GM18505 (cell line): ENCODE measurements around the gene MSL3B.
A peak's percentile ranks its signal among the peaks of the same experiment; 100 is the strongest.

Experiments
- ATAC-seq: cut with Tn5 transposase; IDR thresholded peaks from one replicate; pipeline ENCODE4 v1.9.1; 2021; ENCODE audit not compliant: unreplicated experiment
- POLR2A ChIP-seq: IDR thresholded peaks from 4 replicates; pipeline ENCODE4 v1.6.1; 2011; ENCODE audit warnings: borderline replicate concordance; ENCODE audit not compliant: insufficient read depth, insufficient read length; ENCODE audit errors: extremely low read depth

MSL3B gene

GRCh38 chr2:233865838-233866237 lies 2.3 kb downstream of the MSL3B start:
- no peak for TF ChIP-seq POLR2A
- ATAC-seq: no peak

GRCh38 chr2:233862261-233862768 lies 5.9 kb downstream of the MSL3B start:
- ATAC-seq: no peak
- no peak for TF ChIP-seq POLR2A

GRCh38 chr2:233858331-233858730 lies 9.9 kb downstream of the MSL3B start:
- ATAC-seq: no peak
- TF ChIP-seq POLR2A: no peak

- TF ChIP-seq POLR2A: no peak
- ATAC-seq: no peak
Measured at GRCh38 chr2:233857511-233858141, 10.6 kb downstream of the MSL3B start.

- TF ChIP-seq POLR2A: no peak
- no peak for ATAC-seq
Measured at GRCh38 chr2:233856184-233856583, 12.0 kb downstream of the MSL3B start.

GRCh38 chr2:233855345-233855744 lies 12.8 kb downstream of the MSL3B start:
- no peak for TF ChIP-seq POLR2A
- ATAC-seq: no peak

GRCh38 chr2:233854241-233854981 lies 13.8 kb downstream of the MSL3B start, which contains the start of gene HJURP:
HJURP (minus strand) TSS chr2:233854535; CDS start chr2:233854500, 35 bp downstream.
- peak; percentile 95 for ATAC-seq
- peak; percentile 84 for TF ChIP-seq POLR2A

GRCh38 chr2:233853883-233854240 lies 14.3 kb downstream of the MSL3B start:
- peak; percentile 5 for ATAC-seq
- no peak for TF ChIP-seq POLR2A

GRCh38 chr2:233853353-233853752 lies 14.8 kb downstream of the MSL3B start:
- no peak for ATAC-seq

GRCh38 chr2:233852056-233852455 lies 16.1 kb downstream of the MSL3B start:
- no peak for TF ChIP-seq POLR2A
- ATAC-seq: no peak

More at GRCh38 chr2:233853353-233853752, 14.8 kb downstream of the MSL3B start:
- no peak for TF ChIP-seq POLR2A

GRCh38 chr2:233851169-233851568 lies 17.0 kb downstream of the MSL3B start:
- no peak for TF ChIP-seq POLR2A
- ATAC-seq: no peak

GRCh38 chr2:233850745-233851144 lies 17.4 kb downstream of the MSL3B start:
- no peak for ATAC-seq
- no peak for TF ChIP-seq POLR2A

GRCh38 chr2:233849607-233850271 lies 18.4 kb downstream of the MSL3B start:
- no peak for ATAC-seq
- TF ChIP-seq POLR2A: no peak
